Caco-2 (cell line): ENCODE measurements around the gene AOX1. TPM values are rescaled to one million over a fixed set of nuclear protein-coding genes. Genes with fewer than 3 reads are reported as not detected.

Experiments used
- BruUV-seq: library from RNA; stranded (reverse); fragments of 400-500 nt; replicated peaks from 2 replicates; lab custom pipeline; 2021; lab: Mats Ljungman, UMichigan
- CTCF ChIA-PET: fragments of 300-600 bp; sonication (Branson Sonifier 250); formaldehyde crosslinking; loops from one replicate; lab custom pipeline; 2022; ENCODE audit warnings: antibody characterized with exemption; lab: Charles Lee
- POLR2A ChIA-PET: fragments of 300-600 bp; sonication (Branson Sonifier 250); formaldehyde crosslinking; loops from one replicate; lab custom pipeline; 2022; ENCODE audit warnings: antibody characterized with exemption; lab: Charles Lee
- DNase-seq, 2 experiments: peaks; one replicate each; pipeline versions ENCODE4 v3.0.0 to v3.0.0-alpha.2; 2020 to 2022
- H3K27me3 ChIP-seq: replicated peaks from 2 replicates; pipeline ENCODE4 v1.6.0; 2011; ENCODE audit warnings: low read length; ENCODE audit not compliant: control insufficient read depth, insufficient read depth
- H3K36me3 ChIP-seq: 2 replicates; pipeline ENCODE4 v1.5.1; 2011; ENCODE audit warnings: low read length; ENCODE audit not compliant: control insufficient read depth, insufficient read depth
- H3K4me1 ChIP-seq: fragments of 250-450 bp; sonication (Bioruptor Pico); 2 replicates; pipeline ENCODE4 v1.5.1; 2020; ENCODE audit warnings: mild to moderate bottlenecking
- H3K4me3 ChIP-seq: 2 replicates; pipeline ENCODE4 v1.5.1; 2011; ENCODE audit warnings: low read depth, mild to moderate bottlenecking, control low read depth, low read length
- H3K9me3 ChIP-seq: fragments of 250-450 bp; sonication (Bioruptor Pico); 2 replicates; pipeline ENCODE4 v1.5.1; 2020; ENCODE audit warnings: mild to moderate bottlenecking, moderate library complexity
- H3K27ac Mint-ChIP-seq: one replicate; pipeline ENCODE4 v1.8.0; 2022; ENCODE audit warnings: mixed read lengths; ENCODE audit not compliant: unreplicated experiment
- H3K27me3 Mint-ChIP-seq: one replicate; pipeline ENCODE4 v1.8.0; 2022; ENCODE audit warnings: mixed read lengths; ENCODE audit not compliant: insufficient read depth, unreplicated experiment
- H3K36me3 Mint-ChIP-seq: one replicate; pipeline ENCODE4 v1.8.0; 2022; ENCODE audit warnings: mild to moderate bottlenecking, mixed read lengths; ENCODE audit not compliant: insufficient read depth, unreplicated experiment
- H3K4me1 Mint-ChIP-seq: one replicate; pipeline ENCODE4 v1.8.0; 2022; ENCODE audit warnings: low read depth, mixed read lengths; ENCODE audit not compliant: unreplicated experiment
- H3K4me3 Mint-ChIP-seq: one replicate; pipeline ENCODE4 v1.8.0; 2022; ENCODE audit warnings: mild to moderate bottlenecking, moderate library complexity, mixed read lengths; ENCODE audit not compliant: unreplicated experiment
- H3K9me3 Mint-ChIP-seq: one replicate; pipeline ENCODE4 v1.8.0; 2022; ENCODE audit warnings: mixed read lengths; ENCODE audit not compliant: unreplicated experiment
- intact Hi-C: fragments of 100-400 bp; cut with micrococcal nuclease; formaldehyde crosslinking; loops from one replicate; pipeline ENCODE4 v1.10.0; 2022; ENCODE audit not compliant: unreplicated experiment
- total RNA-seq: library from RNA; stranded (reverse); gene quantifications from 2 replicates; pipeline ENCODE4 v1.2.3, GENCODE V29; 2022
- TF ChIP-seq, protein P1 (sequence below), 2 experiments: fragments of 200-600 bp in 1 of 2; IDR thresholded peaks; 1 replicate in 1 of 2; 2 replicates in 1 of 2; pipeline versions ENCODE4 v1.5.1 to v1.8.0; 2011 to 2022; ENCODE audit warnings: antibody characterized with exemption in 1 of 2, control low read depth in 1 of 2, inconsistent platforms in 1 of 2, low read depth in 1 of 2, low read length in 1 of 2, mild to moderate bottlenecking in 1 of 2, moderate library complexity in 1 of 2; ENCODE audit not compliant: insufficient read depth in 1 of 2, severe bottlenecking in 1 of 2, unreplicated experiment in 1 of 2

The AOX1 gene
- total RNA-seq, 1 experiment from 2014 or later = 0.79 TPM

DNA sequence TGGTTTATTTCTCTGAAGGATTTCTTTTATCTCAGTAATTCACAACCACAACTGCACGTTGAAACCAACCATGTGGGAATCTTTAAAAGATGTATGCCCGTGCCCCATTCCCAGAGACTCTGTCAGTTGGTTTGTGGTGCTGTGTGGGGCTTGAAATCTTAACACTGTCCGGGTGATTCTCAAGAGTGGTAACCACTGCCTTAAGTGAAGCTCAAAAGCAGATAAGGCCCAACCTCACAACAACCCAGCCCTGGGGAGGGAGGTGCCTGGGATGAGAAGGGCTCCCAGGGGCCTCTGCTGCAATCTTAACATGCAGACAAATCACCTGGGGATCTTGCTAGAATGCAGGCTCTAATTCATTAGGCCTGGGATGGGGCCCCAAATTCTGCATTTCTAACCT is 13.4 kb downstream of the AOX1 start:
- no TSS peak for BruUV-seq
- Histone ChIP-seq H3K27me3 (no peaks in the 10 kb centered on the region), H3K4me3 (no peak overlapping the region), H3K9me3 (no peaks in the 10 kb centered on the region), H3K36me3 (no peaks in the 10 kb centered on the region), H3K4me1 (peaks cover 33% of the 10 kb centered on the region)
- Mint-ChIP-seq H3K36me3 (no peaks in the 10 kb centered on the region), H3K4me3 (no peak overlapping the region), H3K27me3 (no peaks in the 10 kb centered on the region), H3K4me1 (peaks cover 49% of the 10 kb centered on the region), H3K9me3 (peaks cover 9% of the 10 kb centered on the region), H3K27ac (no peak overlapping the region)
- ChIA-PET CTCF (no interaction called here), POLR2A (no interaction called here)
- no peak for DNase-seq
- TF ChIP-seq, protein P1, sequence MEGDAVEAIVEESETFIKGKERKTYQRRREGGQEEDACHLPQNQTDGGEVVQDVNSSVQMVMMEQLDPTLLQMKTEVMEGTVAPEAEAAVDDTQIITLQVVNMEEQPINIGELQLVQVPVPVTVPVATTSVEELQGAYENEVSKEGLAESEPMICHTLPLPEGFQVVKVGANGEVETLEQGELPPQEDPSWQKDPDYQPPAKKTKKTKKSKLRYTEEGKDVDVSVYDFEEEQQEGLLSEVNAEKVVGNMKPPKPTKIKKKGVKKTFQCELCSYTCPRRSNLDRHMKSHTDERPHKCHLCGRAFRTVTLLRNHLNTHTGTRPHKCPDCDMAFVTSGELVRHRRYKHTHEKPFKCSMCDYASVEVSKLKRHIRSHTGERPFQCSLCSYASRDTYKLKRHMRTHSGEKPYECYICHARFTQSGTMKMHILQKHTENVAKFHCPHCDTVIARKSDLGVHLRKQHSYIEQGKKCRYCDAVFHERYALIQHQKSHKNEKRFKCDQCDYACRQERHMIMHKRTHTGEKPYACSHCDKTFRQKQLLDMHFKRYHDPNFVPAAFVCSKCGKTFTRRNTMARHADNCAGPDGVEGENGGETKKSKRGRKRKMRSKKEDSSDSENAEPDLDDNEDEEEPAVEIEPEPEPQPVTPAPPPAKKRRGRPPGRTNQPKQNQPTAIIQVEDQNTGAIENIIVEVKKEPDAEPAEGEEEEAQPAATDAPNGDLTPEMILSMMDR (IDR thresholded peaks at IDR 0.05; ENCODE audit: insufficient read depth in 1 of 2, low read depth in 1 of 2, low read length in 1 of 2, severe bottlenecking in 1 of 2, unreplicated experiment in 1 of 2) = no peak
- intact Hi-C loops = no loop called here

DNA sequence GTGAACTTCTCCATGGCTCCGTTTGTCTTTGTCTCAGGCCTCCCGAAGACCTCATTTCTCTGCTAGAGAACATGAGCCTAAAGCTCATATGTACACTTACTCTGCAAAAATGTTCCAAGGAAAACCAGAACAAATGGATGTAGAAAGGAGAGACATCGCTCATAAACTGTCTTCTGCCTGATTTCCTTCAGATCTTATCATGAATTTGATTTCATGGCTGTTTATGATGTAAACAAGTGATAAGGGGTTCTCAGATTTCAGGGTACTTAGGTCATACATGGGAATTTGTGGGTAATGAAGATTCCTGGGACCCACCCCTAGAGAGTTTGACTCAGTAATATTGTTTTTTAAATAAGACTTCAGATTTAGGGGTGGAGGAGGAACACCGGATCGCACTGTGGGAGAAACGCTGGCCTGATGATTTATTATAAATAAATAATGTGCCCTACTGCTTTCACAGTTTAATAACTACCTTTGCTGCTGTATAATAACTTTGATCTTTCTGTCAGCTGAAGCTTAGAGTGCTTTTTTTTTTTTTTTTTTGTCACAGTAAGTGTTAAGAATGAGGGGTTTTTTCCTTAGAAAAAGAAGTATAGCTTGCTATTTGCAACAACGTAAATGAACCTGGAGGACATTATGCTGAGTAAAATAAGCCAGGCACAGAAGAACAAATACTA is 14.9 kb downstream of the AOX1 start:
- no peaks in the 10 kb centered on the region for H3K36me3 Mint-ChIP-seq
- Histone ChIP-seq H3K4me3 (no peak overlapping the region), H3K27me3 (no peaks in the 10 kb centered on the region), H3K9me3 (no peaks in the 10 kb centered on the region), H3K36me3 (no peaks in the 10 kb centered on the region), H3K4me1 (peaks cover 36% of the 10 kb centered on the region)
- H3K4me3 Mint-ChIP-seq = no peak overlapping the region
- intact Hi-C loops = no loop called here
- H3K27me3 Mint-ChIP-seq = no peaks in the 10 kb centered on the region
- no peak for DNase-seq
- TF ChIP-seq, protein P1 (IDR thresholded peaks at IDR 0.05; ENCODE audit: insufficient read depth in 1 of 2, low read depth in 1 of 2, low read length in 1 of 2, severe bottlenecking in 1 of 2, unreplicated experiment in 1 of 2) = no peak
- no peak overlapping the region for H3K27ac Mint-ChIP-seq
- CTCF ChIA-PET = interaction anchor here (0.6 kb wide), 1 partner anchor 22 kb away, joined by 6 read pairs; no protein-coding TSS in a partner anchor
- POLR2A ChIA-PET = no interaction called here
- H3K4me1 Mint-ChIP-seq = peaks cover 51% of the 10 kb centered on the region
- BruUV-seq = no TSS peak
- peaks cover 7% of the 10 kb centered on the region for H3K9me3 Mint-ChIP-seq

DNA sequence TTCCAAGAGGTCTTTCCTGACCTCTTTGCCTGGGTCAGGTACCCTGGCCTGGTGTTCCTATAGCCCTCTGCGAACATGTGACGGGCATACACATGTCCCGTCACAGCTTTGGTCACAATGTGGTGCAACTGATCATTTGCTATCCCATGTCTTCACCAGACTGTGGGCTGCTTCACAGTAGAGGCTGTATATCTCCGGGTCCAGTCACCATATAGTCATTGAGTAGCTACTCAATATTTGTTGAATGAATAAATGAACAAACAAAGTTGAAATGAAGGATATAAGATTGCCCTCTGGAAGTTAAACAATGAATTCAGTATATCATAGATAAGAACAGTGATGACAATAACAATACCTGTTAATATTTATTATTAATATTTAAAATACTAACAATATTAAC is 16.8 kb downstream of the AOX1 start:
- peaks cover 3% of the 10 kb centered on the region for H3K9me3 Mint-ChIP-seq
- POLR2A ChIA-PET = no interaction called here
- Histone ChIP-seq H3K36me3 (no peaks in the 10 kb centered on the region), H3K4me3 (no peak overlapping the region), H3K9me3 (no peaks in the 10 kb centered on the region), H3K27me3 (no peaks in the 10 kb centered on the region), H3K4me1 (peaks cover 22% of the 10 kb centered on the region)
- intact Hi-C loops = no loop called here
- peaks cover 5% of the 10 kb centered on the region for H3K36me3 Mint-ChIP-seq
- CTCF ChIA-PET = no interaction called here
- TF ChIP-seq, protein P1 (IDR thresholded peaks at IDR 0.05; ENCODE audit: insufficient read depth in 1 of 2, low read depth in 1 of 2, low read length in 1 of 2, severe bottlenecking in 1 of 2, unreplicated experiment in 1 of 2) = no peak
- DNase-seq = no peak
- BruUV-seq = no TSS peak
- H3K4me3 Mint-ChIP-seq = no peak overlapping the region
- no peaks in the 10 kb centered on the region for H3K27me3 Mint-ChIP-seq
- no peak overlapping the region for H3K27ac Mint-ChIP-seq
- H3K4me1 Mint-ChIP-seq = peaks cover 32% of the 10 kb centered on the region
